IMR-90 (cell line): Measurements from ENCODE around the gene HDDC3. TPM values are rescaled to one million over a fixed set of nuclear protein-coding genes. Genes with fewer than 3 reads are reported as not detected.
A peak's percentile ranks its signal among the peaks of the same experiment; 100 is the strongest.

Experiments used
- ATAC-seq: fragments of 200-7000 bp; cut with Tn5 transposase; 2 replicates; pipeline ENCODE4 v1.9.1; 2020; ENCODE audit warnings: low read depth, mild to moderate bottlenecking, moderate library complexity
- BruUV-seq: library from RNA; stranded (reverse); fragments of 400-500 nt; replicated peaks from 2 replicates; lab custom pipeline; 2021; lab: Mats Ljungman, UMichigan
- CTCF ChIA-PET: fragments of 300-600 bp; formaldehyde crosslinking; extraction: SDS; loops from one replicate; lab custom pipeline; 2021; ENCODE audit warnings: antibody characterized with exemption; lab: Yijun Ruan, JAX
- POLR2A ChIA-PET: fragments of 300-600 bp; sonication (Branson Sonifier 250); formaldehyde crosslinking; loops from one replicate; lab custom pipeline; 2022; ENCODE audit warnings: antibody characterized with exemption; ENCODE audit not compliant: unreplicated experiment; lab: Charles Lee
- DNase-seq: peaks from one replicate; pipeline ENCODE4 v3.0.0; 2013
- H2AFZ ChIP-seq: replicated peaks from 2 replicates; pipeline ENCODE3; 2013; ENCODE audit warnings: low read length, mild to moderate bottlenecking; ENCODE audit not compliant: poor library complexity
- H2AK5ac ChIP-seq: 2 replicates; pipeline ENCODE4 v1.6.1; 2013; ENCODE audit warnings: low read depth, low read length, inconsistent platforms
- H2AK9ac ChIP-seq: replicated peaks from 2 replicates; pipeline ENCODE3; 2013; ENCODE audit warnings: mild to moderate bottlenecking, low read depth, low read length, moderate library complexity; ENCODE audit not compliant: poor library complexity
- H2BK120ac ChIP-seq: 2 replicates; pipeline ENCODE4 v1.6.1; 2013; ENCODE audit warnings: low read depth, low read length, inconsistent platforms
- H2BK15ac ChIP-seq: 3 replicates; pipeline ENCODE4 v1.6.1; 2013; ENCODE audit warnings: low read depth, low read length, inconsistent platforms
- H2BK20ac ChIP-seq: 2 replicates; pipeline ENCODE4 v1.6.1; 2013; ENCODE audit warnings: low read depth, mild to moderate bottlenecking, inconsistent platforms, low read length, moderate library complexity
- H2BK5ac ChIP-seq: 2 replicates; pipeline ENCODE4 v1.6.1; 2013; ENCODE audit warnings: mild to moderate bottlenecking, low read depth, low read length, inconsistent platforms; ENCODE audit not compliant: poor library complexity, severe bottlenecking
- H3K14ac ChIP-seq: replicated peaks from 2 replicates; pipeline ENCODE4 v1.6.1; 2013; ENCODE audit warnings: low read depth, low read length, inconsistent platforms
- H3K18ac ChIP-seq: 2 replicates; pipeline ENCODE4 v1.6.1; 2013; ENCODE audit warnings: low read depth, low read length, control low read depth
- H3K23ac ChIP-seq: 2 replicates; pipeline ENCODE4 v1.6.1; 2013; ENCODE audit warnings: low read depth, low read length, inconsistent platforms
- H3K27ac ChIP-seq: 2 replicates; pipeline ENCODE4 v1.5.1; 2013; ENCODE audit warnings: mild to moderate bottlenecking, control low read depth, low read length; ENCODE audit not compliant: insufficient read depth
- H3K27me3 ChIP-seq: 2 replicates; pipeline ENCODE4 v1.6.1; 2013; ENCODE audit warnings: low read length; ENCODE audit not compliant: control insufficient read depth, insufficient read depth
- H3K36me3 ChIP-seq: 2 replicates; pipeline ENCODE4 v1.6.1; 2013; ENCODE audit warnings: low read length, mixed read lengths; ENCODE audit not compliant: control insufficient read depth, insufficient read depth
- H3K4ac ChIP-seq: 2 replicates; pipeline ENCODE4 v1.6.1; 2013; ENCODE audit warnings: low read depth, low read length, inconsistent platforms
- H3K4me1 ChIP-seq: 2 replicates; pipeline ENCODE4 v1.6.1; 2013; ENCODE audit warnings: low read length, mixed read lengths; ENCODE audit not compliant: control insufficient read depth, insufficient read depth
- H3K4me2 ChIP-seq: 2 replicates; pipeline ENCODE4 v1.6.1; 2013; ENCODE audit warnings: low read depth, mild to moderate bottlenecking, control low read depth, low read length, moderate library complexity
- H3K4me3 ChIP-seq: 2 replicates; pipeline ENCODE4 v1.5.1; 2013; ENCODE audit warnings: low read depth, mild to moderate bottlenecking, control low read depth, low read length, moderate library complexity; ENCODE audit not compliant: insufficient read depth
- H3K56ac ChIP-seq: 2 replicates; pipeline ENCODE4 v1.6.1; 2013; ENCODE audit warnings: low read length, inconsistent platforms; ENCODE audit not compliant: insufficient read depth; ENCODE audit errors: extremely low read depth
- H3K79me1 ChIP-seq, 2 experiments: 2 replicates each; pipeline ENCODE4 v1.6.1; 2013; ENCODE audit warnings: low read length in 2 of 2, inconsistent platforms in 1 of 2, low read depth in 1 of 2
- H3K9ac ChIP-seq: 2 replicates; pipeline ENCODE4 v1.6.1; 2013; ENCODE audit warnings: low read depth, low read length, control low read depth
- H3K9me1 ChIP-seq: 2 replicates; pipeline ENCODE4 v1.6.1; 2013; ENCODE audit warnings: low read length, inconsistent platforms; ENCODE audit not compliant: insufficient read depth
- H3K9me3 ChIP-seq: 2 replicates; pipeline ENCODE4 v1.6.1; 2013; ENCODE audit warnings: low read length; ENCODE audit not compliant: control insufficient read depth, insufficient read depth
- H4K20me1 ChIP-seq: 2 replicates; pipeline ENCODE4 v1.6.1; 2013; ENCODE audit warnings: low read length, inconsistent platforms; ENCODE audit not compliant: insufficient read depth
- H4K5ac ChIP-seq: 2 replicates; pipeline ENCODE4 v1.6.1; 2013; ENCODE audit warnings: mild to moderate bottlenecking, low read depth, low read length, control low read depth
- H4K8ac ChIP-seq, 2 experiments: 2 replicates each; pipeline ENCODE4 v1.6.1; 2013; ENCODE audit warnings: low read depth in 2 of 2, low read length in 2 of 2, control low read depth in 1 of 2, inconsistent platforms in 1 of 2
- H4K91ac ChIP-seq: 2 replicates; pipeline ENCODE4 v1.6.1; 2013; ENCODE audit warnings: low read depth, low read length, inconsistent platforms; ENCODE audit not compliant: insufficient read depth
- BHLHE40 ChIP-seq: fragments of 150-350 bp; IDR thresholded peaks from 2 replicates; pipeline ENCODE4 v1.6.1; 2016; ENCODE audit warnings: mild to moderate bottlenecking, low read depth, low read length
- CEBPB ChIP-seq: IDR thresholded peaks from 2 replicates; pipeline ENCODE4 v1.6.1; 2012; ENCODE audit warnings: low read depth, low read length, improper control_type of control experiment
- CHD1 ChIP-seq: IDR thresholded peaks from 2 replicates; pipeline ENCODE4 v1.6.1; 2012; ENCODE audit warnings: low read depth, low read length, improper control_type of control experiment
- CTCF ChIP-seq: conservative IDR thresholded peaks from 2 replicates; pipeline ENCODE4 v1.5.1; 2012; ENCODE audit warnings: mild to moderate bottlenecking, low read depth, low read length, improper control_type of control experiment
- ELK1 ChIP-seq: fragments of 150-350 bp; IDR thresholded peaks from 2 replicates; pipeline ENCODE4 v1.6.1; 2016; ENCODE audit warnings: low read depth, mild to moderate bottlenecking, low read length, moderate library complexity, borderline replicate concordance
- FOS ChIP-seq: fragments of 150-350 bp; IDR thresholded peaks from 2 replicates; pipeline ENCODE4 v1.6.1; 2016; ENCODE audit warnings: low read depth, low read length
- MAZ ChIP-seq: IDR thresholded peaks from 2 replicates; pipeline ENCODE4 v1.6.1; 2012; ENCODE audit warnings: low read depth, mild to moderate bottlenecking, low read length, improper control_type of control experiment, moderate library complexity, borderline replicate concordance
- MXI1 ChIP-seq: IDR thresholded peaks from 2 replicates; pipeline ENCODE4 v1.6.1; 2012; ENCODE audit warnings: low read depth, mild to moderate bottlenecking, low read length, moderate library complexity, borderline replicate concordance
- NFE2L2 ChIP-seq: fragments of 150-350 bp; IDR thresholded peaks from 2 replicates; pipeline ENCODE4 v1.6.1; 2016; ENCODE audit warnings: low read depth, mild to moderate bottlenecking, low read length
- POLR2A ChIP-seq: IDR thresholded peaks from 2 replicates; pipeline ENCODE4 v1.6.1; 2012; ENCODE audit warnings: mild to moderate bottlenecking, low read depth, low read length
- RCOR1 ChIP-seq: IDR thresholded peaks from 2 replicates; pipeline ENCODE4 v1.6.1; 2012; ENCODE audit warnings: mild to moderate bottlenecking, low read length, improper control_type of control experiment; ENCODE audit not compliant: insufficient replicate concordance
- RFX5 ChIP-seq: IDR thresholded peaks from 2 replicates; pipeline ENCODE4 v1.8.0; 2012; ENCODE audit warnings: low read depth, mild to moderate bottlenecking, low read length, moderate library complexity
- WGBS, 2 experiments: methylation state at CpG; one replicate each; pipeline versions ENCODE4 v1.1.5 to v1.1.7; 2013; ENCODE audit warnings: missing lambda C conversion rate in 2 of 2; ENCODE audit not compliant: insufficient read length in 1 of 2; ENCODE audit errors: extremely low coverage in 2 of 2; 5-methylcytosine and 5-hydroxymethylcytosine counted together
- dilution Hi-C: fragments of 300-500 bp; cut with HindIII; formaldehyde crosslinking; loops from one replicate; pipeline ENCODE4 v1.14.3; 2018; ENCODE audit warnings: low sequenced_read_pairs; ENCODE audit not compliant: unreplicated experiment
- in situ Hi-C: fragments of 300-500 bp; cut with MboI; formaldehyde crosslinking; loops from 3 replicates; pipeline ENCODE4 v1.14.3; 2019; ENCODE audit warnings: low sequenced_read_pairs, inconsistent platforms, mixed read lengths
- intact Hi-C: fragments of 100-400 bp; cut with micrococcal nuclease; formaldehyde crosslinking; loops from 2 replicates; pipeline ENCODE4 v1.10.0; 2022
- polyA plus RNA-seq, 3 experiments: library from polyadenylated mRNA; depleted of rRNA; stranded (reverse); fragments of >200 nt; gene quantifications; 2 replicates each; pipeline ENCODE4 v1.2.3, GENCODE V29; 2012; ENCODE audit warnings: low replicate concordance in 1 of 3
- total RNA-seq: library from RNA; depleted of rRNA; stranded (reverse); fragments of >200 nt; gene quantifications from 2 replicates; pipeline ENCODE4 v1.2.3, GENCODE V29; 2012

HDDC3 gene
- total and polyA plus RNA-seq, 2 of the 4 experiments (the other 2 are of a cell fraction): 7.9 to 10.7 TPM

- no TSS peak for BruUV-seq
- in situ Hi-C loops (no loop called here), intact Hi-C loops (no loop called here), dilution Hi-C loops (no loop called here)
- ATAC-seq (no peak), DNase-seq (no peak)
- CTCF ChIA-PET: interaction anchor here (0.6 to 1.2 kb wide), 3 partner anchors 18 to 1488 kb away, joined by 3 to 5 read pairs (median 4); partner anchors contain the start of gene FES
- peaks cover 0 to 13% of the 10 kb centered on the region in 2 experiments; a peak in 2 of 4 replicates for H3K79me1 ChIP-seq
- H2BK5ac ChIP-seq: no peak overlapping the region
- no peak overlapping the region for H2AFZ ChIP-seq
- no peaks in the 10 kb centered on the region for H3K27me3 ChIP-seq
- H2BK15ac ChIP-seq: no peak overlapping the region
- H4K8ac ChIP-seq: no peak overlapping the region
- 100% methylated on average over 4 of the region's 9 CpGs; no CpG with 5 or more reads in 1 of the 2 experiments for WGBS, 2 experiments
- peak overlapping the region; percentile 9 for H2AK9ac ChIP-seq
- H3K9me1 ChIP-seq: no peaks in the 10 kb centered on the region
- H3K9ac ChIP-seq: no peak overlapping the region
- no peak overlapping the region for H3K56ac ChIP-seq
- no peak overlapping the region for H3K14ac ChIP-seq
- H2BK120ac ChIP-seq: no peak overlapping the region
- TF ChIP-seq BHLHE40: no peak
- no peak for TF ChIP-seq CHD1
- TF ChIP-seq RCOR1: no peak
- TF ChIP-seq CTCF: no peak
- no peak for TF ChIP-seq RFX5
- TF ChIP-seq MXI1: no peak
- no peak for TF ChIP-seq CEBPB
- no peak for TF ChIP-seq FOS
- no peak for TF ChIP-seq POLR2A
- no peak for TF ChIP-seq MAZ
- TF ChIP-seq NFE2L2: no peak
- TF ChIP-seq ELK1: no peak
- peaks cover 22% of the 10 kb centered on the region for H3K36me3 ChIP-seq
- H4K20me1 ChIP-seq: no peaks in the 10 kb centered on the region
- H4K5ac ChIP-seq: no peak overlapping the region
- no peak overlapping the region for H2BK20ac ChIP-seq
- H3K4me1 ChIP-seq: peaks cover 4% of the 10 kb centered on the region; the same call in 1 of the 2 replicates
- H3K9me3 ChIP-seq: no peaks in the 10 kb centered on the region
- no peak overlapping the region for H3K18ac ChIP-seq
- H3K27ac ChIP-seq: no peak overlapping the region
- H3K4me2 ChIP-seq: no peak overlapping the region
- H3K23ac ChIP-seq: no peak overlapping the region
- POLR2A ChIA-PET: no interaction called here
- no peak overlapping the region for H3K4ac ChIP-seq
- H4K91ac ChIP-seq: no peak overlapping the region
- H3K4me3 ChIP-seq: no peak overlapping the region
- H2AK5ac ChIP-seq: no peak overlapping the region
These were observed 27.6 kb downstream of the HDDC3 start for GRCh38 chr15:90904746-90905145.
